K562 (cell line): Measurements from ENCODE around the gene HCRTR2.

Experiments
- GATA2 ChIP-seq: sonication (generic); formaldehyde crosslinking; IDR thresholded peaks from 2 replicates; pipeline ENCODE4 v1.4.0; 2020; ENCODE audit warnings: mild to moderate bottlenecking, missing genetic modification reagents
- MYC ChIP-seq, 2 experiments: fragments of 250-450 bp in 1 of 2; sonication (Bioruptor Pico) in 1 of 2; IDR thresholded peaks; 2 replicates each; pipeline versions ENCODE4 v1.5.1 to v1.6.1; 2012 to 2021; ENCODE audit warnings: low read depth in 2 of 2, borderline replicate concordance in 1 of 2, improper control_type of control experiment in 1 of 2, low read length in 1 of 2, mild to moderate bottlenecking in 1 of 2, moderate library complexity in 1 of 2
- NFE2L1 ChIP-seq: fragments of 450-650 bp; IDR thresholded peaks from 2 replicates; pipeline ENCODE4 v1.6.1; 2016; ENCODE audit warnings: missing genetic modification characterization, low read depth, mild to moderate bottlenecking, missing compliant biosample characterization, moderate library complexity, borderline replicate concordance
- NFIC ChIP-seq: fragments of 450-650 bp; IDR thresholded peaks from 2 replicates; pipeline ENCODE4 v1.6.1; 2017; ENCODE audit warnings: mild to moderate bottlenecking, inconsistent platforms
- RAD21 ChIP-seq, 2 experiments: fragments of 250-450 bp in 1 of 2; fragments of 450-650 bp in 1 of 2; sonication (Bioruptor Pico) in 1 of 2; formaldehyde crosslinking in 1 of 2; IDR thresholded peaks in 1 of 2; conservative IDR thresholded peaks in 1 of 2; 2 replicates each; pipeline versions ENCODE4 v1.4.0 to v1.8.0; 2020 to 2022; ENCODE audit warnings: mild to moderate bottlenecking in 2 of 2, moderate library complexity in 1 of 2
- SMARCB1 ChIP-seq: IDR thresholded peaks from 2 replicates; pipeline ENCODE4 v1.6.1; 2011; ENCODE audit warnings: improper control_type of control experiment, low read depth; ENCODE audit not compliant: insufficient read length
- ZNF274 ChIP-seq: IDR thresholded peaks from 2 replicates; pipeline ENCODE4 v1.6.1; 2011; ENCODE audit warnings: low read depth, mild to moderate bottlenecking, low read length, moderate library complexity, borderline replicate concordance
- ZNF384 ChIP-seq: IDR thresholded peaks from 2 replicates; pipeline ENCODE4 v1.6.1; 2012; ENCODE audit warnings: low read depth, low read length, improper control_type of control experiment
- ZSCAN32 ChIP-seq: fragments of 450-650 bp; formaldehyde crosslinking; IDR thresholded peaks from 2 replicates; pipeline ENCODE4 v1.4.0; 2020; ENCODE audit warnings: mild to moderate bottlenecking, moderate library complexity
- TF ChIP-seq, protein P1 (sequence below), 2 experiments: fragments of 450-650 bp; IDR thresholded peaks; 2 replicates each; pipeline ENCODE4 v1.6.1; 2016
- TF ChIP-seq, protein P2 (sequence below): fragments of 250-450 bp; sonication (Bioruptor Pico); IDR thresholded peaks from 2 replicates; pipeline ENCODE4 v1.4.0; 2020

DNA sequence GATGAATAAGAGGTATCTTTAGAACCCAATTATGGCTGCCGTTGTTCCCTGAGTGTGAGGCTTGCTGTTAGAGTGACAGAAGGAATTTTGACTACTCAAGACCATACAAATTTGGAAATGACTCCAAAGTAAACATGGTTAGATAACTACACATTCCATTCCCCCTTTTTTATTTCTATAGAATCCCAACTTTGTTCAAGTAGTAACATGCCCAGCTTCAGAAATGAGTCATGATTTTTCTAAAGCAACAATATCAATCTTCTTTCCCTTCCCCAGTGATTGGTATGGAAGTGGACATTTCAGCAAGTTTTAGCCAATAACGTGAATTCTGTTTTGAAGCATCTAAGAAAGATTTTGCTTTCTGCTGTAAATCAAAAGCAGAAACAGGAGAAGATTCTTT lies 37.8 kb downstream of the HCRTR2 start:
- TF ChIP-seq ZNF274: no peak
- no peak for TF ChIP-seq ZSCAN32 (CRISPR knock-in tag)
- TF ChIP-seq RAD21 (CRISPR knock-in tag; conservative IDR thresholded peaks at IDR 0.05 in 1 of 2, IDR thresholded peaks at IDR 0.05 in 1 of 2): no peak
- TF ChIP-seq MYC (IDR thresholded peaks at IDR 0.05; ENCODE audit: low read depth, low read length): no peak
- no peak for TF ChIP-seq MYC (CRISPR knock-in tag; IDR thresholded peaks at IDR 0.05; ENCODE audit: borderline replicate concordance, low read depth)
- TF ChIP-seq, protein P1, sequence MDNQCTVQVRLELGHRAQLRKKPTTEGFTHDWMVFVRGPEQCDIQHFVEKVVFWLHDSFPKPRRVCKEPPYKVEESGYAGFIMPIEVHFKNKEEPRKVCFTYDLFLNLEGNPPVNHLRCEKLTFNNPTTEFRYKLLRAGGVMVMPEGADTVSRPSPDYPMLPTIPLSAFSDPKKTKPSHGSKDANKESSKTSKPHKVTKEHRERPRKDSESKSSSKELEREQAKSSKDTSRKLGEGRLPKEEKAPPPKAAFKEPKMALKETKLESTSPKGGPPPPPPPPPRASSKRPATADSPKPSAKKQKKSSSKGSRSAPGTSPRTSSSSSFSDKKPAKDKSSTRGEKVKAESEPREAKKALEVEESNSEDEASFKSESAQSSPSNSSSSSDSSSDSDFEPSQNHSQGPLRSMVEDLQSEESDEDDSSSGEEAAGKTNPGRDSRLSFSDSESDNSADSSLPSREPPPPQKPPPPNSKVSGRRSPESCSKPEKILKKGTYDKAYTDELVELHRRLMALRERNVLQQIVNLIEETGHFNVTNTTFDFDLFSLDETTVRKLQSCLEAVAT (IDR thresholded peaks at IDR 0.05): no peak
- TF ChIP-seq NFE2L1: no peak
- no peak for TF ChIP-seq SMARCB1
- TF ChIP-seq, protein P2, sequence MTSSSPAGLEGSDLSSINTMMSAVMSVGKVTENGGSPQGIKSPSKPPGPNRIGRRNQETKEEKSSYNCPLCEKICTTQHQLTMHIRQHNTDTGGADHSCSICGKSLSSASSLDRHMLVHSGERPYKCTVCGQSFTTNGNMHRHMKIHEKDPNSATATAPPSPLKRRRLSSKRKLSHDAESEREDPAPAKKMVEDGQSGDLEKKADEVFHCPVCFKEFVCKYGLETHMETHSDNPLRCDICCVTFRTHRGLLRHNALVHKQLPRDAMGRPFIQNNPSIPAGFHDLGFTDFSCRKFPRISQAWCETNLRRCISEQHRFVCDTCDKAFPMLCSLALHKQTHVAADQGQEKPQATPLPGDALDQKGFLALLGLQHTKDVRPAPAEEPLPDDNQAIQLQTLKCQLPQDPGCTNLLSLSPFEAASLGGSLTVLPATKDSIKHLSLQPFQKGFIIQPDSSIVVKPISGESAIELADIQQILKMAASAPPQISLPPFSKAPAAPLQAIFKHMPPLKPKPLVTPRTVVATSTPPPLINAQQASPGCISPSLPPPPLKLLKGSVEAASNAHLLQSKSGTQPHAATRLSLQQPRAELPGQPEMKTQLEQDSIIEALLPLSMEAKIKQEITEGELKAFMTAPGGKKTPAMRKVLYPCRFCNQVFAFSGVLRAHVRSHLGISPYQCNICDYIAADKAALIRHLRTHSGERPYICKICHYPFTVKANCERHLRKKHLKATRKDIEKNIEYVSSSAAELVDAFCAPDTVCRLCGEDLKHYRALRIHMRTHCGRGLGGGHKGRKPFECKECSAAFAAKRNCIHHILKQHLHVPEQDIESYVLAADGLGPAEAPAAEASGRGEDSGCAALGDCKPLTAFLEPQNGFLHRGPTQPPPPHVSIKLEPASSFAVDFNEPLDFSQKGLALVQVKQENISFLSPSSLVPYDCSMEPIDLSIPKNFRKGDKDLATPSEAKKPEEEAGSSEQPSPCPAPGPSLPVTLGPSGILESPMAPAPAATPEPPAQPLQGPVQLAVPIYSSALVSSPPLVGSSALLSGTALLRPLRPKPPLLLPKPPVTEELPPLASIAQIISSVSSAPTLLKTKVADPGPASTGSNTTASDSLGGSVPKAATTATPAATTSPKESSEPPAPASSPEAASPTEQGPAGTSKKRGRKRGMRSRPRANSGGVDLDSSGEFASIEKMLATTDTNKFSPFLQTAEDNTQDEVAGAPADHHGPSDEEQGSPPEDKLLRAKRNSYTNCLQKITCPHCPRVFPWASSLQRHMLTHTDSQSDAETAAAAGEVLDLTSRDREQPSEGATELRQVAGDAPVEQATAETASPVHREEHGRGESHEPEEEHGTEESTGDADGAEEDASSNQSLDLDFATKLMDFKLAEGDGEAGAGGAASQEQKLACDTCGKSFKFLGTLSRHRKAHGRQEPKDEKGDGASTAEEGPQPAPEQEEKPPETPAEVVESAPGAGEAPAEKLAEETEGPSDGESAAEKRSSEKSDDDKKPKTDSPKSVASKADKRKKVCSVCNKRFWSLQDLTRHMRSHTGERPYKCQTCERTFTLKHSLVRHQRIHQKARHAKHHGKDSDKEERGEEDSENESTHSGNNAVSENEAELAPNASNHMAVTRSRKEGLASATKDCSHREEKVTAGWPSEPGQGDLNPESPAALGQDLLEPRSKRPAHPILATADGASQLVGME: no peak
- no peak for TF ChIP-seq NFIC
- no peak for TF ChIP-seq ZNF384
- TF ChIP-seq GATA2 (CRISPR knock-in tag): no peak
